Smooth muscle cell (in vitro differentiated cells): ENCODE measurements around the gene HAPLN2. TPM values are rescaled to one million over a fixed set of nuclear protein-coding genes. Genes with fewer than 3 reads are reported as not detected.

Experiments used
- DNase-seq: peaks from one replicate; lab custom pipeline; 2025; ENCODE audit not compliant: unreplicated experiment; lab: John Stamatoyannopoulos, UW
- H2AFZ ChIP-seq: fragments of 200-600 bp; sonication (generic); 2 replicates; pipeline ENCODE4 v1.6.0; 2016; ENCODE audit warnings: antibody characterized with exemption, low read depth, mild to moderate bottlenecking
- H3F3A ChIP-seq: fragments of 200-600 bp; sonication (generic); 2 replicates; pipeline ENCODE4 v1.6.0; 2017; ENCODE audit warnings: antibody characterized with exemption, low read depth
- H3K27ac ChIP-seq: fragments of 200-600 bp; sonication (generic); 2 replicates; pipeline ENCODE4 v1.5.1; 2016; ENCODE audit warnings: low read depth, mild to moderate bottlenecking
- H3K27me3 ChIP-seq: fragments of 200-600 bp; sonication (generic); 2 replicates; pipeline ENCODE4 v1.6.1; 2016; ENCODE audit warnings: low read depth, mild to moderate bottlenecking
- H3K36me3 ChIP-seq: fragments of 200-600 bp; sonication (generic); 2 replicates; pipeline ENCODE4 v1.5.1; 2016; ENCODE audit warnings: low read depth
- H3K4me1 ChIP-seq: fragments of 200-600 bp; sonication (generic); 2 replicates; pipeline ENCODE4 v1.5.1; 2016; ENCODE audit warnings: low read depth
- H3K4me2 ChIP-seq: fragments of 200-600 bp; sonication (generic); 2 replicates; pipeline ENCODE4 v1.6.0; 2016; ENCODE audit warnings: mild to moderate bottlenecking
- H3K4me3 ChIP-seq: fragments of 200-600 bp; sonication (generic); 2 replicates; pipeline ENCODE4 v1.5.1; 2016; ENCODE audit warnings: mild to moderate bottlenecking
- H3K79me2 ChIP-seq: fragments of 200-600 bp; sonication (generic); 2 replicates; pipeline ENCODE4 v1.6.0; 2016; ENCODE audit warnings: low read depth, mild to moderate bottlenecking
- H3K9ac ChIP-seq: fragments of 200-600 bp; sonication (generic); 2 replicates; pipeline ENCODE4 v1.6.0; 2016; ENCODE audit warnings: low read depth
- H3K9me3 ChIP-seq: fragments of 200-600 bp; sonication (generic); replicated peaks from 2 replicates; pipeline ENCODE4 v1.5.1; 2016; ENCODE audit warnings: low read depth
- H4K20me1 ChIP-seq: fragments of 200-600 bp; sonication (generic); 2 replicates; pipeline ENCODE4 v1.6.0; 2016; ENCODE audit warnings: low read depth
- whole genome bisulfite sequencing: methylation state at CpG from one replicate; pipeline ENCODE4 v1.1.7; 2016; ENCODE audit warnings: low lambda C conversion rate; 5-methylcytosine and 5-hydroxymethylcytosine counted together
- polyA plus RNA-seq: library from polyadenylated mRNA; unstranded; fragments of >200 nt; fragmentation: Nextera tagmentation; extraction: Ambion mirVana; gene quantifications from 2 replicates; pipeline ENCODE4 v1.2.1, GENCODE V29; 2016
- total RNA-seq: library from RNA; depleted of rRNA; stranded (reverse); fragments of >200 nt; gene quantifications from 2 replicates; pipeline ENCODE4 v1.2.3, GENCODE V29; 2014
- TF ChIP-seq, protein P1 (sequence below): fragments of 200-600 bp; sonication (generic); IDR thresholded peaks from 2 replicates; pipeline ENCODE4 v1.5.1; 2017; ENCODE audit warnings: borderline replicate concordance, mild to moderate bottlenecking, antibody characterized with exemption; ENCODE audit not compliant: insufficient read depth, poor library complexity, severe bottlenecking

The HAPLN2 gene
- total and polyA plus RNA-seq, 2 experiments from 2014 or later: 1.00 TPM; not detected in 1

DNA sequence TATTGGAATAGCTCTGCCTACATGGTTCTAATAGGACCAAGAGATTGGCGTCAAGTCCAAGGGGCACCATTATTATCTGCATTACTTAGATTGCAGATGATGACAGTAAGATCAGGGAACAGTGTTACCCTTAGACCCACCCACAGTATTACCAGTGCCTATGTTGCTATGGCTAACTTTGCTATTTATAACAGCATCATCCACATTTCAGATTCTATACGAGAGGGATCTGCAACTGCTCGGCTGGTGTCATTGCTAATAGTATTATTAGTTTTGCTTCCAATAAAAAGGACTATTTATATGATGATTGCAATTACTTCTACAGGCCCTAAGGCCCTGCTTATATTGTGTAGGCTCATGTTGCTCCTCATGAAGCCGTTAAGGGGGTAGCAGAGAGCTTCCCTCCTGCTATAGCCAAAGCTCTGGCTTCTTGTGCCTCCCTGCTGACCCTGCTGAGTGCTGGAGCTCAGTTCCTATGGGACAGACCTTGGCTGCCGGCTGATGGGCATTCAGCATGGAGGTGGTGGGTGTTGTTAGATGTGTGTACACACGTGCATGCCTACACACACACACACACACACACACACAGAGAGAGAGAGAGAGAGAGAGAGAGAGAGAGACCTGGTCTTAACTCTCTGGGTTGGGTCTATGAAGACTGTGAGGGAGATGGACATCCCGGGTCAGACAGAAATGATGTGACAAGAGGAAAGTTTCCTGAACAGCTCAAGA is 24.0 kb downstream of the HAPLN2 start:
- WGBS: 54% methylated on average over 7 of the region's 7 CpGs
- DNase-seq: no peak
- H3K27me3 ChIP-seq: peaks cover 96% of the 10 kb centered on the region
- no peak overlapping the region for H3K4me3 ChIP-seq
- H3K79me2 ChIP-seq: no peaks in the 10 kb centered on the region
- H4K20me1 ChIP-seq: peaks cover 12% of the 10 kb centered on the region
- H3K4me1 ChIP-seq: peaks cover 14% of the 10 kb centered on the region
- no peaks in the 10 kb centered on the region for H3K9me3 ChIP-seq
- H2AFZ ChIP-seq: no peak overlapping the region
- H3K9ac ChIP-seq: no peak overlapping the region
- no peaks in the 10 kb centered on the region for H3F3A ChIP-seq
- H3K27ac ChIP-seq: no peak overlapping the region
- no peaks in the 10 kb centered on the region for H3K36me3 ChIP-seq
- no peak overlapping the region for H3K4me2 ChIP-seq
- TF ChIP-seq, protein P1, sequence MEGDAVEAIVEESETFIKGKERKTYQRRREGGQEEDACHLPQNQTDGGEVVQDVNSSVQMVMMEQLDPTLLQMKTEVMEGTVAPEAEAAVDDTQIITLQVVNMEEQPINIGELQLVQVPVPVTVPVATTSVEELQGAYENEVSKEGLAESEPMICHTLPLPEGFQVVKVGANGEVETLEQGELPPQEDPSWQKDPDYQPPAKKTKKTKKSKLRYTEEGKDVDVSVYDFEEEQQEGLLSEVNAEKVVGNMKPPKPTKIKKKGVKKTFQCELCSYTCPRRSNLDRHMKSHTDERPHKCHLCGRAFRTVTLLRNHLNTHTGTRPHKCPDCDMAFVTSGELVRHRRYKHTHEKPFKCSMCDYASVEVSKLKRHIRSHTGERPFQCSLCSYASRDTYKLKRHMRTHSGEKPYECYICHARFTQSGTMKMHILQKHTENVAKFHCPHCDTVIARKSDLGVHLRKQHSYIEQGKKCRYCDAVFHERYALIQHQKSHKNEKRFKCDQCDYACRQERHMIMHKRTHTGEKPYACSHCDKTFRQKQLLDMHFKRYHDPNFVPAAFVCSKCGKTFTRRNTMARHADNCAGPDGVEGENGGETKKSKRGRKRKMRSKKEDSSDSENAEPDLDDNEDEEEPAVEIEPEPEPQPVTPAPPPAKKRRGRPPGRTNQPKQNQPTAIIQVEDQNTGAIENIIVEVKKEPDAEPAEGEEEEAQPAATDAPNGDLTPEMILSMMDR: no peak

DNA sequence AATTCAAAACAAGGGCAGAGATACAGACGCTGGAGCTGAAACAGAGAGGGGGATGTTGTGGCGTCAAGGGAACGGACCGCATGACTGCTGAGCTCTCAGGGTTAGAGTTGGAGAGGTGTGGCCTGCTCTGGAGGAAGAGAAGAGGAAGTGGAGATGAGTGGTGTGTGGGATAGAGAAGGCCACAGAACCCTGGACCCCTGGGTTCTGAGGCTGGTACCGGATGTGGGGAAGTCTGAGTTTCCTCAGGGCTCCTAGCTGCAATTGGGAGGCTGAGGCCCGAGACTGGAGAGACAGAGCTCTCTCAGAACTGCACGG is 24.5 kb downstream of the HAPLN2 start:
- Histone ChIP-seq H3K36me3 (no peaks in the 10 kb centered on the region), H3K4me1 (peaks cover 14% of the 10 kb centered on the region), H3K4me3 (no peak overlapping the region), H3K9ac (no peak overlapping the region), H3K27ac (no peak overlapping the region), H3F3A (no peaks in the 10 kb centered on the region), H3K79me2 (no peaks in the 10 kb centered on the region), H2AFZ (no peak overlapping the region), H3K4me2 (no peak overlapping the region), H4K20me1 (peaks cover 12% of the 10 kb centered on the region), H3K9me3 (no peaks in the 10 kb centered on the region), H3K27me3 (peaks cover 96% of the 10 kb centered on the region)
- DNase-seq: no peak
- WGBS: 83% methylated on average over 7 of the region's 7 CpGs
- TF ChIP-seq, protein P1: no peak

DNA sequence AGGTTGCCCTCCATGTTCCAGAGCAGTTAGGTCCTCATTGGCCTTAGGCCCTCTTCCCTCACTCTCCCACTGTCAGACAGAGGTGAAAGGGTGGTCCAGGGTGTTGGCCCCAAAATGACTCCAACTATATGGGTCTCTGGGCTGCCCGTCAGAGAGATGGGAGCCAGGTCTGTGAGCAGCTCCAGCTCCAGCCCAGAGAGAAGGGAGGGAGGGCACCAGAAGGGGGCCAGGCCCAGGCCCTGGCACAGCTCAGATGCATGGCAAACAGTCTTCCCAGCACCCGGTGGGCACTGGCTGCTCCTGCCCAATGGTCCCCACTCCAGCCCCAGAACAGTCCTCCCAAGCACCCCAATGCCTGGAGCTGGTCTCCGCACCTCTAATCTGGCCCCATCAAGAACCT is 24.9 kb downstream of the HAPLN2 start:
- DNase-seq: no peak
- H3K36me3 ChIP-seq: no peaks in the 10 kb centered on the region
- peaks cover 12% of the 10 kb centered on the region for H4K20me1 ChIP-seq
- TF ChIP-seq, protein P1: no peak
- H2AFZ ChIP-seq: no peak overlapping the region
- peaks cover 14% of the 10 kb centered on the region for H3K4me1 ChIP-seq
- no peak overlapping the region for H3K9ac ChIP-seq
- WGBS: 90% methylated on average over 3 of the region's 3 CpGs
- H3K4me2 ChIP-seq: no peak overlapping the region
- no peak overlapping the region for H3K4me3 ChIP-seq
- H3K79me2 ChIP-seq: no peaks in the 10 kb centered on the region
- H3K27me3 ChIP-seq: peaks cover 96% of the 10 kb centered on the region
- H3F3A ChIP-seq: no peaks in the 10 kb centered on the region
- H3K27ac ChIP-seq: no peak overlapping the region
- no peaks in the 10 kb centered on the region for H3K9me3 ChIP-seq

DNA sequence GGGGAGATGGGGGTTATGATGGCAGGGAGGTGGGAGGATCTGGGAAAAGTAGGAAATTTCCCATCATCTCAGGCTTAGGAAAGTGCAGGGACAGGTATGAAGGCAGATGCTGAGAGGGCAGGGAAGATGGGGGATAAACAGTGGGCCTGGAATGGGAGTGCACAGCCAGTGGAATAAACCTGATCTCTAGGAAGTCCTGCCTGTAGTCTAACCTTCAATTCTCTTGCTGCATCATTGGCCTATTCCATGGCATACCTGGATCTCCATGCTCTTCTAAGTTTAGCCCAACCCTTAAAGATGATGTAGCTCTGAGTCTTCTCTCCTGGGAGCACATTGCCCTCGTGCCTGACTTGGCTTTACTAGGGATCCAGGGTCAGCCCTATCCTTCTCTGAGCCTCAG is 25.4 kb downstream of the HAPLN2 start:
- TF ChIP-seq, protein P1: no peak
- Histone ChIP-seq H3K36me3 (no peaks in the 10 kb centered on the region), H3K79me2 (no peaks in the 10 kb centered on the region), H3K27me3 (peaks cover 95% of the 10 kb centered on the region), H3F3A (no peaks in the 10 kb centered on the region), H3K4me1 (peaks cover 14% of the 10 kb centered on the region), H3K4me2 (no peak overlapping the region), H3K27ac (no peak overlapping the region), H3K9ac (no peak overlapping the region), H4K20me1 (peaks cover 12% of the 10 kb centered on the region), H3K9me3 (no peaks in the 10 kb centered on the region), H2AFZ (no peak overlapping the region), H3K4me3 (no peak overlapping the region)
- WGBS: 76% methylated on average over 1 of the region's 1 CpG
- no peak for DNase-seq
